ENCODE results near the gene SNTG2.

Gene SNTG2

DNA sequence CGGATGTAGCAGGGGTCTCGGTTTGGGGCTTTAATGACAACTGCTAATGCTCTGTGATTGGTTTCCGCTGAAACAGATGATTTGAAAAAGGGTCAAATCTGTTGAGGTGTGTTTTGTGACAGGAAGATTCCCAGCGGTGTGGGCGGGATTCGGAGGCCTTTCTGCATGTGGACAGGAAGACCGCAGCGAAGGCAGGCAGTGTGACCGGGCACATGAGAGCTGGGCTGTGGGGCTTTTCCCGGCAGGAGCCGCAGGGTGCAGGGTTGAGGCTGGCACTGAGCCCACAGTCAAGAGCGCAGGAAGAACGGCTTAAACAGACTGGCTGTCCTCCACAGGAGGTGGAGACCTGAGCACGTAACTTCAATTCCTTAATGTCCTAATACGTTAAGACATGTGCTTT is 282.6 kb downstream of the SNTG2 start:
- Histone ChIP-seq H3K9me3 (ENCODE audit: control insufficient read depth, insufficient read depth, low read length) (no peaks in the 10 kb centered on the region; the same call in none of the 2 replicates), H3K9ac (ENCODE audit: low read depth, low read length) (no peak overlapping the region), H3K4me1 (ENCODE audit: insufficient read depth, low read length) (no peaks in the 10 kb centered on the region), H3K36me3 (ENCODE audit: insufficient read depth, low read length) (no peaks in the 10 kb centered on the region)

- no peaks in the 10 kb centered on the region for H3K4me1 ChIP-seq (ENCODE audit: insufficient read depth, low read length)
- H3K9me3 ChIP-seq (ENCODE audit: control insufficient read depth, insufficient read depth, low read length): no peaks in the 10 kb centered on the region; the same call in none of the 2 replicates
- no peak overlapping the region for H3K9ac ChIP-seq (ENCODE audit: low read depth, low read length)
- no peaks in the 10 kb centered on the region for H3K36me3 ChIP-seq (ENCODE audit: insufficient read depth, low read length)
Observed at GRCh38 chr2:1234731-1235308, 284.2 kb downstream of the SNTG2 start.

DNA sequence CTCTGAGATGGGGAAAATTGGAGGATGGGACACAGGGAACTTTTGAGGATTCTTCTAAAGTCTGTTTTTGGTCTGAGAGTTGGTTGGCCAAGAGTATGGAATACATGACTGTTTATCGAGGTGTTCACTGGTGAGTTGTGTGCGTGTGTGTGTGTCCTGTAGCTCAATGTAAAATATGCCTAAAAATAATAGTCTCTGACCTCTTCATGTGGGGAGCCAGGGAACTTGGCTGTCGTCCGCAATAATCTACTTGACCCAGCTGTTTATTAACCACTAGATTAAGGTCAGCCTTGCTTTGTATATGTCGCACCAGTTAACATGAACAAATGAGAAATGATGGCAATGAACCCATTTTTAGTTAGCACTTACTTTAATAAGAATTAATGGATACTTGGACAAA is 285.2 kb downstream of the SNTG2 start:
- Histone ChIP-seq H3K36me3 (ENCODE audit: insufficient read depth, low read length) (no peaks in the 10 kb centered on the region), H3K9ac (ENCODE audit: low read depth, low read length) (no peak overlapping the region), H3K4me1 (ENCODE audit: insufficient read depth, low read length) (no peaks in the 10 kb centered on the region), H3K9me3 (ENCODE audit: control insufficient read depth, insufficient read depth, low read length) (no peaks in the 10 kb centered on the region)

GRCh38 chr2:1236606-1237005 is 286.0 kb downstream of the SNTG2 start:
- no peak overlapping the region for H3K9ac ChIP-seq (ENCODE audit: low read depth, low read length)
- H3K36me3 ChIP-seq (ENCODE audit: insufficient read depth, low read length): no peaks in the 10 kb centered on the region
- H3K4me1 ChIP-seq (ENCODE audit: insufficient read depth, low read length): no peaks in the 10 kb centered on the region
- no peaks in the 10 kb centered on the region for H3K9me3 ChIP-seq (ENCODE audit: control insufficient read depth, insufficient read depth, low read length)

DNA sequence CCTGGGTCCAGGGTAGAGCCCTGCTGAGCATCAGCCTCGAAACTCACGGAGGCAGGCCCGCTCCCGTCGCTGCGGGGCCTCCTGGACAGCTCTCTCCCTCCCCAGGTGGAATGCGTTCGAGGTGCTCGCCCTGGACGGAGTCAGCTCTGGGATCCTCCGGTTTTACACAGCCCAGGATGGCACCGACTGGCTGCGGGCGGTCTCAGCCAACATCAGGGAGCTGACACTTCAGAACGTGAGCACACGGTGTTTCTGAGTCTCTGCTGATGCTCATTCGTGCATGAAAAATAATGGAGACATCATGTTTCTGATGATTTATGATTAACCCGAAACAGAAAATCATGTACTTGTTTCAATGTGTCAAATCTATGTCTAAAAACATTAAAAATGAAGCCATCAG is 287.1 kb downstream of the SNTG2 start:
- Histone ChIP-seq H3K4me1 (ENCODE audit: insufficient read depth, low read length) (no peaks in the 10 kb centered on the region), H3K9ac (ENCODE audit: low read depth, low read length) (no peak overlapping the region), H3K9me3 (ENCODE audit: control insufficient read depth, insufficient read depth, low read length) (no peaks in the 10 kb centered on the region), H3K36me3 (ENCODE audit: insufficient read depth, low read length) (no peaks in the 10 kb centered on the region)

DNA sequence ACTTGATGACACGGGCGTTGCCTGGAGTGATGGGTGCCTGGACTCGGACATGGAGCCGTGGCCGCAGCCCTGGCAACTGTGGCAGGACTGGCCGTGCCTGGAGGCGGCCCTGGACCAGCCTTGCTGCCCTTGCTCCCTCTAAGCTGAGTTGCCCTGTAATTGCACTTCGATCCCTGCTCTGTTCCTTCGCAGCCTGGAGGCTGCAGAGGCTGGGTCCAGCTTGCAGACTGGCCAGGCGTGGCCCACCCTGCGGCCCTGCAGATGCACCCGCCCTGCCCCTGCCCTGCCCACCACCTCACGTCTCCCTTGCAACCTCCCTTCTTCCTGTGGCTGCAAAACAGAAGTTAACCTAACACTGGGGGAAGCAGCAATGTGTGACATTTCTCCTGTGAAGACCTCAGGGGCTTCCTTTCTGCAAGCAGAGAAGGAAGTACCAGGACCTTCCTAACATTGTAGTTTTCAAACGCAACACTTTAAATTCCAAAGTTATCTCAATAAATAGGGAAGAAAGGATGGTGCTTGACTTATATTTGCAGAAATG is 288.0 kb downstream of the SNTG2 start:
- Histone ChIP-seq H3K4me1 (ENCODE audit: insufficient read depth, low read length) (no peaks in the 10 kb centered on the region), H3K9ac (ENCODE audit: low read depth, low read length) (no peak overlapping the region)

GRCh38 chr2:1245193-1245592 is 294.5 kb downstream of the SNTG2 start:
- Histone ChIP-seq H3K36me3 (ENCODE audit: insufficient read depth, low read length) (no peaks in the 10 kb centered on the region), H3K4me1 (ENCODE audit: insufficient read depth, low read length) (no peaks in the 10 kb centered on the region)

More for the DNA sequence above, 288.0 kb downstream of the SNTG2 start:
- H3K36me3 ChIP-seq (ENCODE audit: insufficient read depth, low read length): no peaks in the 10 kb centered on the region
- no peaks in the 10 kb centered on the region for H3K9me3 ChIP-seq (ENCODE audit: control insufficient read depth, insufficient read depth, low read length)

GRCh38 chr2:1246239-1246638 is 295.6 kb downstream of the SNTG2 start:
- no peak overlapping the region for H3K9ac ChIP-seq (ENCODE audit: low read depth, low read length)
- H3K36me3 ChIP-seq (ENCODE audit: insufficient read depth, low read length): no peaks in the 10 kb centered on the region
- H3K9me3 ChIP-seq (ENCODE audit: control insufficient read depth, insufficient read depth, low read length): no peaks in the 10 kb centered on the region
- H3K4me1 ChIP-seq (ENCODE audit: insufficient read depth, low read length): no peaks in the 10 kb centered on the region

More at GRCh38 chr2:1245193-1245592, 294.5 kb downstream of the SNTG2 start:
- Histone ChIP-seq H3K9ac (ENCODE audit: low read depth, low read length) (no peak overlapping the region), H3K9me3 (ENCODE audit: control insufficient read depth, insufficient read depth, low read length) (no peaks in the 10 kb centered on the region)

DNA sequence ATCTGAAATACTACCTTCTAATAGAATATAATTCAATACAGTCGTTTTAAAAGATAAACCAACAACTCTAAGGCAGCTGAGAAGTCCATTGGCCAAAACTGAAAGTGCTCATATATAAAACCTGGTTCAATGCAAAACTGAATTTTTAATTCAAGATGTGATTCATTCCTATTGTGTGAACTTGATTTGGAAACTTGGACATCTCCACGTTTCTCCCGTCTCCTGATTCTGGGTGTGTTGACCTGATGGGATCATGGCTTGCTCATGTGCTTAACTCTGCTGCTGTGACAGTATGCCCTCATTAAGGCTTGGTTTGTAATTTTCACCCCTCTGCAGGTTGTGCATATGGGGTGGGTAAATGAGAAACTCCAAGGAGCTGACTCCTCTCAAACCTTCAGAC is 296.3 kb downstream of the SNTG2 start:
- Histone ChIP-seq H3K36me3 (ENCODE audit: insufficient read depth, low read length) (no peaks in the 10 kb centered on the region), H3K9ac (ENCODE audit: low read depth, low read length) (no peak overlapping the region), H3K9me3 (ENCODE audit: control insufficient read depth, insufficient read depth, low read length) (no peaks in the 10 kb centered on the region), H3K4me1 (ENCODE audit: insufficient read depth, low read length) (no peaks in the 10 kb centered on the region)

DNA sequence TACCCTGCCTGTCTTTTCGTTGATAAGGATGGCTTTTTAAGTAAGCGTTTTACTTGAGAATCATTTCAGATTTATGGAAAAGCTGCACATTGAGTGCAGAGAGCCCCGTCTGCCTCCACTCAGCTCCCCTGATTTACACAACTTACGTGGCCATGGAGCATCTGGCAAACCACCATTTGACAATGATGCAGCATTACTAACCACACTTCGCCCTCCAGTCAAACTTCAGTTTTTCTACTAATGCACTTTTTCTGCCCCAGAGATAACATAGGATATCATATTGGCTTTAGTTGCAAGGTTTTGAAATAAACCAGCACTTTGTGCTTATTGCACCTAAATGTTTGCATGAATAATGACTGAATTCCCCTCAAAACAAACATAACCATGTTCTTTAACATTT is 297.5 kb downstream of the SNTG2 start:
- H3K9me3 ChIP-seq (ENCODE audit: control insufficient read depth, insufficient read depth, low read length): no peaks in the 10 kb centered on the region
- H3K4me1 ChIP-seq (ENCODE audit: insufficient read depth, low read length): no peaks in the 10 kb centered on the region
- no peaks in the 10 kb centered on the region for H3K36me3 ChIP-seq (ENCODE audit: insufficient read depth, low read length)
- no peak overlapping the region for H3K9ac ChIP-seq (ENCODE audit: low read depth, low read length)

DNA sequence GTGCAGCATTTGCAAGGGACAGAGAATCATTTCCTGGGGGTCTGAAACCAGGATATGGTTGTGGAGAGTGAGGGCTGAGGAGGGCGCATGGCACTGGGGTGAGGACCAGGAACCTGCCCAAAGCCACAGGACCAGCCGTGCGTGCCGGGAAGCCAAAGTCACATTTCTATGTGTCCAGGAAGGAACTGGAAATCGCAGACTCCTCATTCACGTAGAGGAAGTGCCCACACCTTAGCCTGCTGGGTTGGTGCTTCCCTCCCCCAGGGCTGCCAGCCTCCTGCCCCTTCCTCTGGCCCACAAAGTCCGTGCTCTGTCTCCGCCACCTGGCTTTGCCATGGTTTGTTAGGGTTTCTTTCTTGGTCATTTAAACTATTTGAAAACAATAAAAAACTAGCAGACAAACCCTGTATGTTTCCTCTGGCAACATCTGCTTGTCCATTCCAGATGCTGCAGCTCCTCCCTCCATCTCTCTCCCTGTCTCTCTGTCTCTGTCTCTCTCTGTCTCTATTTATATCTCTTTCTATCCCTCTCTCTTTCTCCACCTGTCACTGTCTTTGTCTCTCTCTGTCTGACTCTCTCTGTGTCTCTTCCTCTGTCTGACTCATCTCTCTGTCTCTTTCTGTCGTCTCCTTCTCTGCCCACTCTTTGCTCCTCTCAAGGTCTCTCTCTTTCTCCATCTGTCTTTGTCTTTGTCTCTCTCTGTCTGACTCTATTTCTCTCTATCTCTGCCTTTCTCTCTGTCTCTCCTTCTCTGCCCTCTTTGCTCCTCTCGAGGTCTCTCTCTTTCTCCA is 299.4 kb downstream of the SNTG2 start:
- Histone ChIP-seq H3K36me3 (ENCODE audit: insufficient read depth, low read length) (no peaks in the 10 kb centered on the region), H3K9me3 (ENCODE audit: control insufficient read depth, insufficient read depth, low read length) (no peaks in the 10 kb centered on the region), H3K9ac (ENCODE audit: low read depth, low read length) (no peak overlapping the region), H3K4me1 (ENCODE audit: insufficient read depth, low read length) (no peaks in the 10 kb centered on the region)

GRCh38 chr2:1251520-1251919 is 300.9 kb downstream of the SNTG2 start:
- Histone ChIP-seq H3K9ac (ENCODE audit: low read depth, low read length) (no peak overlapping the region), H3K36me3 (ENCODE audit: insufficient read depth, low read length) (no peaks in the 10 kb centered on the region), H3K9me3 (ENCODE audit: control insufficient read depth, insufficient read depth, low read length) (no peaks in the 10 kb centered on the region), H3K4me1 (ENCODE audit: insufficient read depth, low read length) (no peaks in the 10 kb centered on the region)

DNA sequence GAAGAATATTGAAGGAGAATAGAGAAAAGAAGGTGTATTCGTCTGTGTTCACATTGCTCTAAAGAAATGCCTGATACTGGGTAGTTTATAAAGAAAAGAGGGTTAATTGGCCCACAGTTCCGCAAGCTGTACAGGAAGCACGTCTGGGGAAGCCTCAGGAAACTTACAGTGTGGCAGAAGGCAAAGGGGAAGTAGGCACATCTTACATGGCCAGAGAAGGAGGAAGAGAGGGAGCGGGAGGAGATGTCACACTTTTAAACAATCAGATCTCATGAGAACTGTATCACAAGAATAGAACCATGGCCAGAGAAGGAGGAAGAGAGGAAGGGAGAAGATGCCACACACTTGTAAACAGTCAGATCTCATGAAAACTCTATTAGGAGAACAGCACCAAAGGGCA is 303.0 kb downstream of the SNTG2 start:
- H3K4me1 ChIP-seq (ENCODE audit: insufficient read depth, low read length): no peaks in the 10 kb centered on the region
- H3K9me3 ChIP-seq (ENCODE audit: control insufficient read depth, insufficient read depth, low read length): no peaks in the 10 kb centered on the region
- no peak overlapping the region for H3K9ac ChIP-seq (ENCODE audit: low read depth, low read length)
- H3K36me3 ChIP-seq (ENCODE audit: insufficient read depth, low read length): no peaks in the 10 kb centered on the region

DNA sequence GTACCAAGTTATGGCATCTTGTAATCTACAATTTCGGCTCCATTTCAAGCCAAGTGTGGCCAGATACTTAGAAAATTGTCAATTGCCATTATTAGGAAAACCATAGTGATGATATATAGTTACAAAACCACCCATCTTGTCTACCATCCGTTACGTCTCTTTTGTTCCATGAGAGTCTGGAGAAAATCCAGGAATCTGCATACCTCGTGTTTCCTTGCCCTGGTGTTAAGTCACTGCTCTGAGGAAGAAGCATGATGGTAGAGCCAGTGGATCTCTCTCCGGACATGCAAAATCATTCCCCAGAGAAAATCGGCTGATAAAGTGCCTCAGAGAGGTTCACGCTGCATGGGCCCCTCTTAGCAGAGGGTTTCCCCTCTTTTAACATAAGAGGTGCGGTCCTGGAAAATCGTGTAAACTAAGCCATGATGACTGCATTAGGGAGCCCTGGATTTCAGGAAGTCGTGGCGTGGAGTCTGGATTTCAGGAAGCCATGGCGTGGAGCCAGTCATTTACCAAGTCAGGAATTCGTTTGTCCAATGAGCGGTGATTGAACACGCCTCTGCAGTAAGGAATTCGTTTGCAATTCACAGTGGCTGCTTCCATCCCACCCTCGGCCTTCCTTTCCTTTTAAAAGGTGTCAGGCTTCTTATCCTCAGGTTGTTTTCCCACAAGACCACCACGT is 304.2 kb downstream of the SNTG2 start:
- no peaks in the 10 kb centered on the region for H3K36me3 ChIP-seq (ENCODE audit: insufficient read depth, low read length)
- no peak overlapping the region for H3K9ac ChIP-seq (ENCODE audit: low read depth, low read length)
- no peaks in the 10 kb centered on the region for H3K4me1 ChIP-seq (ENCODE audit: insufficient read depth, low read length)
- H3K9me3 ChIP-seq (ENCODE audit: control insufficient read depth, insufficient read depth, low read length): no peaks in the 10 kb centered on the region

All from ES-I3 (cell line).